Liver (tissue), 9 donors: ENCODE measurements around the gene TTC34. TPM values are rescaled to one million over a fixed set of nuclear protein-coding genes. Genes with fewer than 3 reads are reported as not detected.

Experiments used
- DNase-seq: peaks from one replicate; pipeline ENCODE4 v3.0.0-alpha.2; 2017; ENCODE audit warnings: low spot score
- H3K27ac ChIP-seq, 2 donors: one replicate each; pipeline ENCODE4 v1.7.0; 2013; ENCODE audit warnings: inconsistent platforms in 2 of 2, low read length in 2 of 2, control low read depth in 1 of 2, low read depth in 1 of 2, mild to moderate bottlenecking in 1 of 2
- H3K27me3 ChIP-seq, 4 donors: one replicate each; pipeline versions ENCODE4 v1.6.1 to v1.7.0; 2013; ENCODE audit warnings: low read length in 3 of 4, inconsistent platforms in 1 of 4, mild to moderate bottlenecking in 1 of 4, moderate library complexity in 1 of 4; ENCODE audit not compliant: control insufficient read depth in 4 of 4, insufficient read depth in 4 of 4
- H3K36me3 ChIP-seq, 4 donors: one replicate each; pipeline versions ENCODE4 v1.6.1 to v1.7.0; 2013; ENCODE audit warnings: low read length in 3 of 4, mild to moderate bottlenecking in 3 of 4, low read depth in 1 of 4, moderate library complexity in 1 of 4; ENCODE audit not compliant: control insufficient read depth in 4 of 4, insufficient read depth in 3 of 4
- H3K4me1 ChIP-seq, 4 donors: one replicate each; pipeline versions ENCODE4 v1.6.1 to v1.7.0; 2013; ENCODE audit warnings: low read length in 3 of 4, mild to moderate bottlenecking in 3 of 4, moderate library complexity in 1 of 4; ENCODE audit not compliant: control insufficient read depth in 4 of 4, insufficient read depth in 4 of 4
- H3K4me3 ChIP-seq, 3 donors: one replicate each; pipeline versions ENCODE4 v1.6.1 to v1.7.0; 2013; ENCODE audit warnings: low read length in 3 of 3, control low read depth in 1 of 3, low read depth in 1 of 3, mild to moderate bottlenecking in 1 of 3
- H3K9ac ChIP-seq, 2 donors: one replicate each; pipeline ENCODE4 v1.7.0; 2013; ENCODE audit warnings: low read length in 2 of 2, mild to moderate bottlenecking in 2 of 2, moderate library complexity in 2 of 2, control low read depth in 1 of 2, low read depth in 1 of 2
- H3K9me3 ChIP-seq, 4 donors: one replicate each; pipeline versions ENCODE4 v1.6.1 to v1.7.0; 2013; ENCODE audit warnings: low read length in 3 of 4; ENCODE audit not compliant: control insufficient read depth in 4 of 4
- ATF3 ChIP-seq: IDR thresholded peaks from 2 replicates; pipeline ENCODE4 v1.6.1; 2016; ENCODE audit warnings: antibody characterized with exemption
- CTCF ChIP-seq: fragments of 150-350 bp; IDR thresholded peaks from 2 replicates; pipeline ENCODE4 v1.5.1; 2017; ENCODE audit warnings: improper control_type of control experiment, low read depth, low read length; ENCODE audit not compliant: missing input control
- EGR1 ChIP-seq, 2 donors: IDR thresholded peaks; 2 replicates each; pipeline ENCODE4 v1.6.1; 2016 to 2018; ENCODE audit warnings: antibody characterized with exemption in 2 of 2, low read depth in 2 of 2
- FOXA1 ChIP-seq: IDR thresholded peaks from 2 replicates; pipeline ENCODE4 v1.6.1; 2016; ENCODE audit warnings: antibody characterized with exemption
- FOXA2 ChIP-seq: IDR thresholded peaks from 2 replicates; pipeline ENCODE4 v1.6.1; 2016; ENCODE audit warnings: antibody characterized with exemption
- GABPA ChIP-seq, 2 donors: IDR thresholded peaks in 1 of 2; conservative IDR thresholded peaks in 1 of 2; 2 replicates each; pipeline ENCODE4 v1.6.1; 2016; ENCODE audit warnings: antibody characterized with exemption in 2 of 2, mild to moderate bottlenecking in 1 of 2, moderate library complexity in 1 of 2
- HNF4A ChIP-seq, 2 donors: conservative IDR thresholded peaks; 2 replicates each; pipeline ENCODE4 v1.6.1; 2016; ENCODE audit warnings: antibody characterized with exemption in 2 of 2, mild to moderate bottlenecking in 2 of 2
- HNF4G ChIP-seq: IDR thresholded peaks from 2 replicates; pipeline ENCODE4 v1.6.1; 2016; ENCODE audit warnings: antibody characterized with exemption
- JUND ChIP-seq, 2 donors: IDR thresholded peaks; 2 replicates each; pipeline ENCODE4 v1.6.1; 2016; ENCODE audit warnings: antibody characterized with exemption in 2 of 2
- MAX ChIP-seq: IDR thresholded peaks from 2 replicates; pipeline ENCODE4 v1.6.1; 2016; ENCODE audit warnings: antibody characterized with exemption
- NR2F2 ChIP-seq: IDR thresholded peaks from 2 replicates; pipeline ENCODE4 v1.6.1; 2016; ENCODE audit warnings: antibody characterized with exemption
- RAD21 ChIP-seq, 2 donors: IDR thresholded peaks; 2 replicates each; pipeline ENCODE4 v1.6.1; 2016; ENCODE audit warnings: antibody characterized with exemption in 2 of 2, mild to moderate bottlenecking in 2 of 2
- REST ChIP-seq: IDR thresholded peaks from 2 replicates; pipeline ENCODE4 v1.6.1; 2016; ENCODE audit warnings: antibody characterized with exemption, mild to moderate bottlenecking
- RXRA ChIP-seq, 2 donors: IDR thresholded peaks; 2 replicates each; pipeline ENCODE4 v1.6.1; 2017 to 2018; ENCODE audit warnings: antibody characterized with exemption in 2 of 2, mild to moderate bottlenecking in 1 of 2
- SP1 ChIP-seq: IDR thresholded peaks from 2 replicates; pipeline ENCODE4 v1.6.1; 2018; ENCODE audit warnings: antibody characterized with exemption, mild to moderate bottlenecking
- TAF1 ChIP-seq: conservative IDR thresholded peaks from 2 replicates; pipeline ENCODE4 v1.6.1; 2016; ENCODE audit warnings: antibody characterized with exemption, mild to moderate bottlenecking
- YY1 ChIP-seq: IDR thresholded peaks from 2 replicates; pipeline ENCODE4 v1.6.1; 2016; ENCODE audit warnings: antibody characterized with exemption, mild to moderate bottlenecking
- ZBTB33 ChIP-seq: IDR thresholded peaks from 2 replicates; pipeline ENCODE4 v1.6.1; 2016; ENCODE audit warnings: antibody characterized with exemption
- WGBS: extraction: QIAGEN DNeasy Blood & Tissue Kit; methylation state at CpG from one replicate; pipeline ENCODE4 v1.1.7; 2013; 5-methylcytosine and 5-hydroxymethylcytosine counted together
- polyA plus RNA-seq, 2 donors: library from polyadenylated mRNA; stranded (reverse) in 1 of 2; unstranded in 1 of 2; fragments of 200-250 nt in 1 of 2; fragments of >200 nt in 1 of 2; fragmentation: Nextera tagmentation in 1 of 2; extraction: Ambion mirVana in 1 of 2; gene quantifications; one replicate each; pipeline versions ENCODE4 v1.2.1 to v1.2.3, GENCODE V29; 2013 to 2015
- total RNA-seq, 2 donors: library from RNA; depleted of rRNA; stranded (reverse); fragments of >200 nt; gene quantifications; one replicate each; pipeline ENCODE4 v1.2.3, GENCODE V29; 2014
- donor health status: healthy.
- donor health status: healthy.
- donor health status: healthy.
- donor health status: healthy.
- donor health status: healthy.

TTC34 gene
- total and polyA plus RNA-seq, 4 donors, result 0.01 to 0.25 (median 0.08) TPM; not detected in 1

GRCh38 chr1:2830761-2831425, 29.4 kb upstream of the TTC34 start:
- Histone ChIP-seq H3K4me1 (no peaks in the 10 kb centered on the region), H3K4me3 (no peak overlapping the region), H3K27me3 (no peaks in the 10 kb centered on the region), H3K36me3 (no peaks in the 10 kb centered on the region), H3K9me3 (no peaks in the 10 kb centered on the region), H3K9ac (no peak overlapping the region), H3K27ac (no peak overlapping the region)
- TF ChIP-seq EGR1 (IDR thresholded peaks at IDR 0.05; ENCODE audit: low read depth in 2 of 2), result no peak
- no peak for TF ChIP-seq FOXA2
- no peak for TF ChIP-seq ATF3
- TF ChIP-seq JUND (IDR thresholded peaks at IDR 0.05), result no peak
- TF ChIP-seq MAX, result no peak
- TF ChIP-seq RAD21 (IDR thresholded peaks at IDR 0.05), result no peak
- TF ChIP-seq TAF1, result no peak
- TF ChIP-seq ZBTB33, result no peak
- no peak for TF ChIP-seq HNF4A (conservative IDR thresholded peaks at IDR 0.05)
- no peak for TF ChIP-seq NR2F2
- no peak for TF ChIP-seq HNF4G
- TF ChIP-seq REST, result no peak
- TF ChIP-seq RXRA (IDR thresholded peaks at IDR 0.05), result no peak
- no peak for TF ChIP-seq CTCF
- TF ChIP-seq FOXA1, result no peak
- TF ChIP-seq YY1, result no peak
- no peak for TF ChIP-seq SP1
- no peak for TF ChIP-seq GABPA (IDR thresholded peaks at IDR 0.05 in 1 of 2, conservative IDR thresholded peaks at IDR 0.05 in 1 of 2)
- WGBS, result 84% methylated on average over 20 of the region's 20 CpGs
- no peak for DNase-seq
